K562 (cell line): ENCODE data around the gene NTRK2.

Experiments used
- E2F1 ChIP-seq: sonication (generic); formaldehyde crosslinking; IDR thresholded peaks from 2 replicates; pipeline ENCODE4 v1.8.1; 2023; ENCODE audit warnings: mild to moderate bottlenecking, missing genetic modification reagents, moderate library complexity
- FUS ChIP-seq: fragments of 200-400 bp; formaldehyde crosslinking; optimal IDR thresholded peaks from 2 replicates; pipeline ENCODE3; 2017; ENCODE audit warnings: low read depth, low read length
- HDAC6 ChIP-seq: IDR thresholded peaks from 2 replicates; pipeline ENCODE4 v1.6.1; 2012; ENCODE audit warnings: low read depth, mild to moderate bottlenecking, control low read depth, inconsistent platforms, low read length, moderate library complexity
- MYC ChIP-seq, 2 experiments: fragments of 250-450 bp in 1 of 2; sonication (Bioruptor Pico) in 1 of 2; IDR thresholded peaks; 2 replicates each; pipeline versions ENCODE4 v1.5.1 to v1.6.1; 2012 to 2021; ENCODE audit warnings: low read depth in 2 of 2, borderline replicate concordance in 1 of 2, improper control_type of control experiment in 1 of 2, low read length in 1 of 2, mild to moderate bottlenecking in 1 of 2, moderate library complexity in 1 of 2
- RFX7 ChIP-seq: fragments of 250-450 bp; sonication (Bioruptor Pico); IDR thresholded peaks from 2 replicates; pipeline ENCODE4 v1.5.1; 2021; ENCODE audit warnings: mild to moderate bottlenecking
- ZBTB40 ChIP-seq, 2 experiments: fragments of 450-650 bp in 1 of 2; sonication (generic) in 1 of 2; formaldehyde crosslinking in 1 of 2; IDR thresholded peaks; 2 replicates each; pipeline versions ENCODE4 v1.7.1 to v1.9.0; 2016 to 2022; ENCODE audit warnings: inconsistent platforms in 1 of 2, mild to moderate bottlenecking in 1 of 2, missing genetic modification reagents in 1 of 2
- ZNF282 ChIP-seq: sonication (generic); formaldehyde crosslinking; IDR thresholded peaks from 2 replicates; pipeline ENCODE4 v1.8.1; 2023; ENCODE audit warnings: missing genetic modification reagents
- TF ChIP-seq, protein P1 (sequence below), 3 experiments: IDR thresholded peaks in 2 of 3; conservative IDR thresholded peaks in 1 of 3; 2 replicates each; pipeline ENCODE4 v1.5.1; 2011 to 2012; ENCODE audit warnings: low read length in 3 of 3, mild to moderate bottlenecking in 3 of 3, control low read depth in 2 of 3, improper control_type of control experiment in 1 of 3, inconsistent platforms in 1 of 3, low read depth in 1 of 3, mixed read lengths in 1 of 3, moderate library complexity in 1 of 3; ENCODE audit not compliant: insufficient read depth in 2 of 3
- TF ChIP-seq, protein P2 (sequence below): fragments of 200-800 bp; sonication (Bioruptor generic); IDR thresholded peaks from 2 replicates; pipeline ENCODE4 v1.6.1; 2017; ENCODE audit warnings: missing genetic modification characterization, missing compliant biosample characterization

DNA sequence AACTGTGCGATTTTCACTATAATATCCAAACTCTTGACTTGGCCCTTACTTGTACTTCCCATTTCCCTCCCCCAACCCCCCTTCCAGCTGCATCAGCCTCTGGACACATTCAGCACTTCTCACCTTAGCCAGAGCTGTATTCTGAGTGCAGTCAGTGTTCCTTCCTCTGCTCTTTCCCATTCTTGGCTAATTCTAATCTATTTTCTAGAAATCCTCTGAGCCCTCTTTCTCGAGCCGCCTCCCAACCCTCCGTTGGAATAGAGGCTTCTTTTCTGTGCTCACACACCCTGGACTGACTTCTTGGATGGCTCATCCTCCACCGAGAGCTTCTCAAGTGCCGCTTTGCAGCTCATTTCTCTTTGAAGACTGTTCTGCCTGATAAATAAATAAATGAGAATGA lies 188.8 kb downstream of the NTRK2 start:
- TF ChIP-seq MYC (IDR thresholded peaks at IDR 0.05; ENCODE audit: low read depth, low read length) (no peak), MYC (CRISPR knock-in tag; IDR thresholded peaks at IDR 0.05; ENCODE audit: borderline replicate concordance, low read depth) (no peak), HDAC6 (no peak), ZBTB40 (IDR thresholded peaks at IDR 0.05) (no peak), ZBTB40 (CRISPR knock-in tag; IDR thresholded peaks at IDR 0.05) (no peak), RFX7 (CRISPR knock-in tag) (no peak), E2F1 (CRISPR knock-in tag) (no peak), FUS (no peak), ZNF282 (CRISPR knock-in tag) (no peak)
- TF ChIP-seq, protein P1, sequence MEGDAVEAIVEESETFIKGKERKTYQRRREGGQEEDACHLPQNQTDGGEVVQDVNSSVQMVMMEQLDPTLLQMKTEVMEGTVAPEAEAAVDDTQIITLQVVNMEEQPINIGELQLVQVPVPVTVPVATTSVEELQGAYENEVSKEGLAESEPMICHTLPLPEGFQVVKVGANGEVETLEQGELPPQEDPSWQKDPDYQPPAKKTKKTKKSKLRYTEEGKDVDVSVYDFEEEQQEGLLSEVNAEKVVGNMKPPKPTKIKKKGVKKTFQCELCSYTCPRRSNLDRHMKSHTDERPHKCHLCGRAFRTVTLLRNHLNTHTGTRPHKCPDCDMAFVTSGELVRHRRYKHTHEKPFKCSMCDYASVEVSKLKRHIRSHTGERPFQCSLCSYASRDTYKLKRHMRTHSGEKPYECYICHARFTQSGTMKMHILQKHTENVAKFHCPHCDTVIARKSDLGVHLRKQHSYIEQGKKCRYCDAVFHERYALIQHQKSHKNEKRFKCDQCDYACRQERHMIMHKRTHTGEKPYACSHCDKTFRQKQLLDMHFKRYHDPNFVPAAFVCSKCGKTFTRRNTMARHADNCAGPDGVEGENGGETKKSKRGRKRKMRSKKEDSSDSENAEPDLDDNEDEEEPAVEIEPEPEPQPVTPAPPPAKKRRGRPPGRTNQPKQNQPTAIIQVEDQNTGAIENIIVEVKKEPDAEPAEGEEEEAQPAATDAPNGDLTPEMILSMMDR (IDR thresholded peaks at IDR 0.05 in 2 of 3, conservative IDR thresholded peaks at IDR 0.05 in 1 of 3; ENCODE audit: insufficient read depth in 2 of 3, low read depth in 1 of 3, low read length in 3 of 3), result no peak
- TF ChIP-seq, protein P2, sequence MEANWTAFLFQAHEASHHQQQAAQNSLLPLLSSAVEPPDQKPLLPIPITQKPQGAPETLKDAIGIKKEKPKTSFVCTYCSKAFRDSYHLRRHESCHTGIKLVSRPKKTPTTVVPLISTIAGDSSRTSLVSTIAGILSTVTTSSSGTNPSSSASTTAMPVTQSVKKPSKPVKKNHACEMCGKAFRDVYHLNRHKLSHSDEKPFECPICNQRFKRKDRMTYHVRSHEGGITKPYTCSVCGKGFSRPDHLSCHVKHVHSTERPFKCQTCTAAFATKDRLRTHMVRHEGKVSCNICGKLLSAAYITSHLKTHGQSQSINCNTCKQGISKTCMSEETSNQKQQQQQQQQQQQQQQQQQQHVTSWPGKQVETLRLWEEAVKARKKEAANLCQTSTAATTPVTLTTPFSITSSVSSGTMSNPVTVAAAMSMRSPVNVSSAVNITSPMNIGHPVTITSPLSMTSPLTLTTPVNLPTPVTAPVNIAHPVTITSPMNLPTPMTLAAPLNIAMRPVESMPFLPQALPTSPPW, result no peak
